SK-N-MC (cell line): ENCODE results near the gene KCTD6.

Experiments
- EZH2 ChIP-seq: fragments of 200-600 bp; sonication (generic); IDR thresholded peaks from one replicate; pipeline ENCODE4 v1.6.1; 2017; ENCODE audit warnings: antibody characterized with exemption
- FOXP2 ChIP-seq: optimal IDR thresholded peaks from 2 replicates; pipeline ENCODE3; 2011; ENCODE audit warnings: mild to moderate bottlenecking, moderate library complexity; ENCODE audit not compliant: insufficient read depth; ENCODE audit errors: extremely low read length, control extremely low read depth
- POLR2AphosphoS5 ChIP-seq: IDR thresholded peaks from 2 replicates; pipeline ENCODE4 v1.6.1; 2012; ENCODE audit warnings: mild to moderate bottlenecking, low read depth, low read length, borderline replicate concordance

GRCh38 chr3:58484722-58485069 is 7.2 kb upstream of the KCTD6 start:
- no peak for TF ChIP-seq POLR2AphosphoS5
- TF ChIP-seq EZH2 = no peak
- no peak for TF ChIP-seq FOXP2
